Measurements from ENCODE around the gene FAM149B1. TPM values are rescaled to one million over a fixed set of nuclear protein-coding genes. Genes with fewer than 3 reads are reported as not detected.

FAM149B1 gene
- total and polyA plus RNA-seq, 2 of the 13 experiments (the other 11 are each of a cell fraction or from before 2014, with no cell fraction given), result 9.3 to 16.8 TPM

- peak; percentile 63; the same call in 1 of the 2 replicates for TF ChIP-seq ZNF770 (CRISPR knock-in tag; IDR thresholded peaks at IDR 0.05)
- TF ChIP-seq ZNF263 (CRISPR knock-in tag; IDR thresholded peaks at IDR 0.05), result peak; percentile 40; the same call in 1 of the 2 replicates
- no peak for TF ChIP-seq PCBP1 (IDR thresholded peaks at IDR 0.05; ENCODE audit: borderline replicate concordance, low read depth, low read length)
- no peak for TF ChIP-seq ZNF646 (CRISPR knock-in tag; IDR thresholded peaks at IDR 0.05)
- TF ChIP-seq JUNB (CRISPR knock-in tag; IDR thresholded peaks at IDR 0.05; ENCODE audit: borderline replicate concordance), result no peak
- peak; percentile 84 for TF ChIP-seq ESRRA (CRISPR knock-in tag; IDR thresholded peaks at IDR 0.05; ENCODE audit: low read depth)
- TF ChIP-seq ZFY (CRISPR knock-in tag; IDR thresholded peaks at IDR 0.05), result peak; percentile 85
- peak; percentile 91 for TF ChIP-seq RBFOX2 (IDR thresholded peaks at IDR 0.05; ENCODE audit: low read depth, low read length)
- TF ChIP-seq IKZF5 (CRISPR knock-in tag; IDR thresholded peaks at IDR 0.05), result peak; percentile 88
- peak; percentile 67; the same call in 1 of the 2 replicates for TF ChIP-seq KLF11 (CRISPR knock-in tag; IDR thresholded peaks at IDR 0.05)
- TF ChIP-seq ZBTB26 (CRISPR knock-in tag; IDR thresholded peaks at IDR 0.05; ENCODE audit: borderline replicate concordance), result no peak
- no peak for TF ChIP-seq CHD4 (IDR thresholded peaks at IDR 0.05; ENCODE audit: borderline replicate concordance, low read length)
- TF ChIP-seq ZEB1 (IDR thresholded peaks at IDR 0.05; ENCODE audit: insufficient replicate concordance, low read depth), result no peak
- peak; percentile 88 for TF ChIP-seq BORCS8-MEF2B (CRISPR knock-in tag; IDR thresholded peaks at IDR 0.05)
- no peak for TF ChIP-seq ZNF503 (CRISPR knock-in tag; IDR thresholded peaks at IDR 0.05)
These were observed 79.0 kb downstream of the FAM149B1 start, which contains the start of gene DNAJC9 (continued) for GRCh38 chr10:73246646-73247508.

All from HepG2 (cell line).